HG03280 (cell line): ENCODE data around the gene LRRC9.

Experiments used
- ATAC-seq: cut with Tn5 transposase; IDR thresholded peaks from one replicate; pipeline ENCODE4 v1.9.1; 2021; ENCODE audit warnings: mild to moderate bottlenecking, moderate library complexity; ENCODE audit not compliant: unreplicated experiment

Gene LRRC9

GRCh38 chr14:60106339-60106738 lies 186.4 kb downstream of the LRRC9 start:
- ATAC-seq, result no peak

- no peak for ATAC-seq
Measured at GRCh38 chr14:60107477-60107876, 187.5 kb downstream of the LRRC9 start.

- ATAC-seq, result no peak
Measured at GRCh38 chr14:60111732-60112131, 191.8 kb downstream of the LRRC9 start.
